GM23338 (cell line): Measurements from ENCODE around the gene DOCK2. TPM values are rescaled to one million over a fixed set of nuclear protein-coding genes. Genes with fewer than 3 reads are reported as not detected.

Experiments used
- ATAC-seq: fragments of 200-7000 bp; cut with Tn5 transposase; 3 replicates; pipeline ENCODE4 v1.9.1; 2020
- DNase-seq: peaks from one replicate; pipeline ENCODE4 v3.0.0-alpha.2; 2015; ENCODE audit warnings: low spot score
- H2AFZ ChIP-seq: fragments of 200-600 bp; sonication (generic); 2 replicates; pipeline ENCODE4 v1.8.0; 2016; ENCODE audit warnings: antibody characterized with exemption, mild to moderate bottlenecking, moderate library complexity
- H3F3A ChIP-seq: fragments of 200-600 bp; sonication (generic); replicated peaks from 2 replicates; pipeline ENCODE4 v1.8.0; 2017; ENCODE audit warnings: antibody characterized with exemption, mixed run types, low read depth
- H3K27ac ChIP-seq: fragments of 200-600 bp; sonication (generic); 2 replicates; pipeline ENCODE4 v1.6.1; 2016; ENCODE audit warnings: low read depth
- H3K27me3 ChIP-seq: fragments of 200-600 bp; sonication (generic); 2 replicates; pipeline ENCODE4 v1.8.0; 2016; ENCODE audit warnings: mild to moderate bottlenecking, mixed run types, moderate library complexity; ENCODE audit not compliant: insufficient read depth
- H3K36me3 ChIP-seq: fragments of 200-600 bp; sonication (generic); 2 replicates; pipeline ENCODE4 v1.8.0; 2016; ENCODE audit warnings: mild to moderate bottlenecking; ENCODE audit not compliant: insufficient read depth
- H3K4me1 ChIP-seq: fragments of 200-600 bp; sonication (generic); 2 replicates; pipeline ENCODE4 v1.8.0; 2016; ENCODE audit warnings: mild to moderate bottlenecking, moderate library complexity; ENCODE audit not compliant: insufficient read depth
- H3K4me2 ChIP-seq: fragments of 200-600 bp; sonication (generic); 2 replicates; pipeline ENCODE4 v1.7.1; 2017; ENCODE audit warnings: mixed run types
- H3K4me3 ChIP-seq: fragments of 200-600 bp; sonication (generic); 2 replicates; pipeline ENCODE4 v1.6.1; 2016; ENCODE audit warnings: mixed run types
- H3K79me2 ChIP-seq: fragments of 200-600 bp; sonication (generic); replicated peaks from 2 replicates; pipeline ENCODE4 v1.8.0; 2017; ENCODE audit warnings: mild to moderate bottlenecking; ENCODE audit not compliant: insufficient read depth
- H3K9me2 ChIP-seq: fragments of 200-600 bp; sonication (generic); 2 replicates; pipeline ENCODE4 v1.8.0; 2017; ENCODE audit not compliant: insufficient read depth
- H4K20me1 ChIP-seq: fragments of 200-600 bp; sonication (generic); replicated peaks from 2 replicates; pipeline ENCODE4 v1.8.0; 2017; ENCODE audit warnings: mild to moderate bottlenecking; ENCODE audit not compliant: insufficient read depth
- H3K27ac Mint-ChIP-seq: 2 replicates; pipeline ENCODE4 v1.8.0; 2020; ENCODE audit warnings: inconsistent platforms, mild to moderate bottlenecking, moderate library complexity, mixed read lengths
- H3K27me3 Mint-ChIP-seq: 3 replicates; pipeline ENCODE4 v1.8.0; 2022; ENCODE audit warnings: low read depth, mild to moderate bottlenecking, moderate library complexity, mixed read lengths, inconsistent platforms; ENCODE audit not compliant: insufficient read depth, poor library complexity
- H3K36me3 Mint-ChIP-seq: 3 replicates; pipeline ENCODE4 v1.8.0; 2021; ENCODE audit warnings: low read depth, mild to moderate bottlenecking, inconsistent platforms, moderate library complexity, mixed read lengths
- H3K4me1 Mint-ChIP-seq: 3 replicates; pipeline ENCODE4 v1.8.0; 2020; ENCODE audit warnings: mild to moderate bottlenecking, inconsistent platforms, mixed read lengths
- H3K4me3 Mint-ChIP-seq: 3 replicates; pipeline ENCODE4 v1.8.0; 2021; ENCODE audit warnings: moderate library complexity, mild to moderate bottlenecking, inconsistent platforms, mixed read lengths
- H3K9me3 Mint-ChIP-seq: 3 replicates; pipeline ENCODE4 v1.8.0; 2020; ENCODE audit warnings: moderate library complexity, mild to moderate bottlenecking, inconsistent platforms, mixed read lengths
- CREB1 ChIP-seq: fragments of 250-450 bp; sonication (Bioruptor Pico); IDR thresholded peaks from 2 replicates; pipeline ENCODE4 v1.5.0; 2020; ENCODE audit warnings: low read depth, mild to moderate bottlenecking, moderate library complexity
- CTCF ChIP-seq, 2 experiments: fragments of 200-600 bp in 1 of 2; sonication (generic) in 1 of 2; conservative IDR thresholded peaks; 2 replicates each; pipeline versions ENCODE4 v1.5.1 to v1.6.1; 2016 to 2017; ENCODE audit warnings: antibody characterized with exemption in 2 of 2, low read depth in 2 of 2, mild to moderate bottlenecking in 2 of 2, moderate library complexity in 1 of 2
- ETS1 ChIP-seq: IDR thresholded peaks from 2 replicates; pipeline ENCODE4 v1.6.1; 2016; ENCODE audit warnings: antibody characterized with exemption
- EZH2 ChIP-seq: fragments of 200-600 bp; sonication (generic); IDR thresholded peaks from one replicate; pipeline ENCODE4 v1.8.0; 2017; ENCODE audit warnings: antibody characterized with exemption, mild to moderate bottlenecking, low read depth; ENCODE audit not compliant: unreplicated experiment
- EZH2phosphoT487 ChIP-seq: fragments of 200-600 bp; sonication (generic); IDR thresholded peaks from one replicate; pipeline ENCODE4 v1.8.1; 2018; ENCODE audit warnings: antibody characterized with exemption; ENCODE audit not compliant: unreplicated experiment
- JUNB ChIP-seq: IDR thresholded peaks from one replicate; pipeline ENCODE4 v1.6.1; 2016; ENCODE audit warnings: antibody characterized with exemption; ENCODE audit not compliant: unreplicated experiment
- NANOG ChIP-seq: IDR thresholded peaks from 2 replicates; pipeline ENCODE4 v1.6.1; 2016; ENCODE audit warnings: antibody characterized with exemption, borderline replicate concordance
- POLR2AphosphoS5 ChIP-seq: IDR thresholded peaks from 2 replicates; pipeline ENCODE4 v1.6.1; 2016; ENCODE audit warnings: antibody characterized with exemption, low read depth
- REST ChIP-seq: IDR thresholded peaks from one replicate; pipeline ENCODE4 v1.6.1; 2018; ENCODE audit warnings: antibody characterized with exemption; ENCODE audit not compliant: unreplicated experiment
- STAT1 ChIP-seq: IDR thresholded peaks from one replicate; pipeline ENCODE4 v1.6.1; 2016; ENCODE audit warnings: antibody characterized with exemption; ENCODE audit not compliant: unreplicated experiment
- ZNF114 ChIP-seq: fragments of 250-450 bp; sonication (Bioruptor Pico); IDR thresholded peaks from 2 replicates; pipeline ENCODE4 v1.5.0; 2020; ENCODE audit warnings: mild to moderate bottlenecking, moderate library complexity
- ZNF331 ChIP-seq: fragments of 250-450 bp; sonication (Bioruptor Pico); IDR thresholded peaks from 2 replicates; pipeline ENCODE4 v1.5.0; 2020; ENCODE audit warnings: low read depth, mild to moderate bottlenecking, moderate library complexity
- ZNF462 ChIP-seq: fragments of 250-450 bp; sonication (Bioruptor Pico); IDR thresholded peaks from 2 replicates; pipeline ENCODE4 v1.5.0; 2020; ENCODE audit warnings: mild to moderate bottlenecking, moderate library complexity
- polyA plus RNA-seq: library from polyadenylated mRNA; unstranded; fragments of >200 nt; fragmentation: Nextera tagmentation; extraction: Ambion mirVana; gene quantifications from 2 replicates; pipeline ENCODE4 v1.2.1, GENCODE V29; 2016
- total RNA-seq: library from RNA; depleted of rRNA; stranded (reverse); fragments of >200 nt; shearing (Covaris generic); gene quantifications from 2 replicates; pipeline ENCODE4 v1.2.3, GENCODE V29; 2014

DOCK2 gene
- total and polyA plus RNA-seq, 2 experiments from 2014 or later, result 3.7 to 9.4 TPM

GRCh38 chr5:169590602-169591001, 46.5 kb upstream of the DOCK2 start:
- Histone ChIP-seq H3K36me3 (peaks cover 69% of the 10 kb centered on the region), H3K27me3 (no peaks in the 10 kb centered on the region), H3K4me1 (no peaks in the 10 kb centered on the region), H3K79me2 (peaks cover 31% of the 10 kb centered on the region), H4K20me1 (0 out of 2 replicates have a peak, but pooled peaks cover 2% of the 10 kb centered on the region), H3K4me3 (no peak overlapping the region), H3K27ac (no peak overlapping the region), H3F3A (no peaks in the 10 kb centered on the region), H2AFZ (no peak overlapping the region), H3K4me2 (no peak overlapping the region), H3K9me2 (no peaks in the 10 kb centered on the region)
- no peak for TF ChIP-seq ETS1
- no peak for TF ChIP-seq CTCF (conservative IDR thresholded peaks at IDR 0.05; ENCODE audit: low read depth in 2 of 2)
- no peak for TF ChIP-seq ZNF331 (CRISPR knock-in tag)
- TF ChIP-seq EZH2, result no peak
- TF ChIP-seq NANOG, result no peak
- no peak for TF ChIP-seq JUNB
- TF ChIP-seq POLR2AphosphoS5, result no peak
- TF ChIP-seq EZH2phosphoT487, result no peak
- no peak for TF ChIP-seq CREB1 (CRISPR knock-in tag)
- TF ChIP-seq REST, result no peak
- TF ChIP-seq ZNF114, result no peak
- no peak for TF ChIP-seq STAT1
- TF ChIP-seq ZNF462, result no peak
- DNase-seq, result no peak
- Mint-ChIP-seq H3K4me1 (peaks cover 7% of the 10 kb centered on the region), H3K27me3 (peaks cover 2% of the 10 kb centered on the region), H3K9me3 (no peaks in the 10 kb centered on the region), H3K36me3 (peaks cover 70% of the 10 kb centered on the region), H3K4me3 (no peak overlapping the region), H3K27ac (no peak overlapping the region)
- ATAC-seq, result no peak
